Stimulated activated CD8-positive, alpha-beta memory T cell treated with anti-CD3 and anti-CD28 coated beads, Interleukin-7, amount 100 ng/mL, for 48 hours (primary cell): ENCODE data around the gene MED13L.
A peak's percentile ranks its signal among the peaks of the same experiment; 100 is the strongest.

Experiments used
- DNase-seq, 2 donors: peaks; one replicate each; pipeline ENCODE4 v3.0.0-alpha.2; 2020; ENCODE audit warnings: low read depth in 1 of 2; ENCODE audit errors: extremely low read depth in 1 of 2

MED13L gene

DNA sequence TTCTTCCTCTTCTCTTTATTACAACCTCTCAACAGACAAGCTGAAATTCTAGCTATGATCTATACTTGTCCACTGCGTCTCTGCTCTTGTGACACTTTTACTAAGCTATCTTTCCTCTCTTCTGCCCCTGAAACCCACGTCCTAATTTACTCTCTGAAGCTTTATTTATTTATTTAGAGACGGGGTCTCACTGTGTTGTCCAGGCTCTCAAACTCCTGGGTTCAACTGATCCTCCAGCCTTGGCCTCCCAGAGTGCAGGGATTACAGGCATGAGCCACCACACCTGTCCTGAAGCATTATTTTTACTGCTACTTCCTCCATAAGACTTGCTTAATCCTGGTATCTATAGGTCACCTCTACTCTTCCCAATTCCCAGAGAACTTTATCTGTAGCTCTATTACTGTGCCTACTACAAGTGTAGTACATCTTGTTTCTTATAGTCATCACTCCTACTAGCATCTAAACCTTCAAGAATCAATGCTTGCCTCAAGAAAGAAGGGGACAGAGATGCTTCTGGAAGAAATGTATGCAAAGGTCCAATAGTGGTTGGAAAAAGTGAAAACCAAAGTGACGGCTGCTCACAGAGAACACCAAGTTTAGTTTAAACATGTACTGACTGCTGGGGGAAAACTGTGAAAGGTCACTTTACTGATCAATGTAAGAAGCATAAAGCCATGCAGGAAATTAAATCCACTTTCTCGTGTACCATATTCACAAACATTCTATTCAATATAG is 61.3 kb downstream of the MED13L start:
- DNase-seq: no peak

- no peak for DNase-seq
These were observed 62.5 kb downstream of the MED13L start for GRCh38 chr12:116215023-116215422.

DNA sequence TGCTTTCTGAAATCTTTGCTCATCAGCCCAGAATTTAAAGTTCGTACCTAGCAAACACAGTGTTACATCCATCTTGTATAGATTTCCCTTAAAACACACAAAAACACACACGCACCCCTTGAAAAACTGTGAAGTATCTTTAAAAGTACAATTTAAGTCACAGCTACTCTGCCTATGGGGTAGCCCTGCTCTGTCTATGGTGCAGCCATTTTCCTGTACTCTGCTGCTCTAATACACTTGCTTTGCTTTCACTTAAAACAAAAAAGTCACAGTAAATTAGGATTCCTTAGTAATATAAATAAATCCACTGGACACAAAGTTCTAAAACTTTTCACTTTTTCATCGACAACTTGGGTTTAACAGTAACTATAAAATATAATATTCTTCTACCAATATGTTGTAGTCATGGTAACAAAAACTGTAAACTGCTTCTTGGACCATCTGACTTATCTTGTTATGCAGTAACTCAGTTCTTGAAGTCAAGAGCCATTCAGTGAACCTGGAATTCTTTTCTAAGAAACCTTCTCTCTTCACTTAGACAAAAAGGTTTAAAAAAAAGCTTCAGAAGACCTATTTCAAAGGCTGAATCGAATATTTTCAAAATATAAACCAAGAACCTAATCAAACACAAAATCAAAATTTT is 63.5 kb downstream of the MED13L start:
- DNase-seq: no peak

DNA sequence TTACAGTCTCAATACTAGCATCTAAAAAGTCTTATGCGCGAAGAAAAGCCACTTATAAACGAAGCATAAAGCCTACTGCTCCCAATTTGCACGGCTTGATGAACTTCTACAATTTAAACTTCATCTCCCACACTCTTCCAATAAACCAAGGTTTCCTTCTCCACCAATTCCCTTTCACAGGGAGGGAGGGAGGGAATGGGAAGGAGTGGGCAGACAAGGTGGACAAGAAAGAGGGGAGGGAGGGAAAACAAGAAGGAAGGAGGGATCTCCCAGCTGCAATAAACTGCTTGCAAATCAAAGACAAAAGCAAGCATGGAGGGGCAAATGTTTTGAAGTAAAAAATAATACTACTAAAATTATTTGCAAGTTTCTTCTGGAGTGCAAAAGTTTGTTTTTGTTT is 64.5 kb downstream of the MED13L start:
- no peak for DNase-seq

- no peak for DNase-seq
These were observed 66.7 kb downstream of the MED13L start for GRCh38 chr12:116210762-116211161.

- DNase-seq: no peak
These were observed 67.4 kb downstream of the MED13L start for GRCh38 chr12:116210131-116210530.

- no peak for DNase-seq
These were observed 68.0 kb downstream of the MED13L start for GRCh38 chr12:116209503-116209902.

DNA sequence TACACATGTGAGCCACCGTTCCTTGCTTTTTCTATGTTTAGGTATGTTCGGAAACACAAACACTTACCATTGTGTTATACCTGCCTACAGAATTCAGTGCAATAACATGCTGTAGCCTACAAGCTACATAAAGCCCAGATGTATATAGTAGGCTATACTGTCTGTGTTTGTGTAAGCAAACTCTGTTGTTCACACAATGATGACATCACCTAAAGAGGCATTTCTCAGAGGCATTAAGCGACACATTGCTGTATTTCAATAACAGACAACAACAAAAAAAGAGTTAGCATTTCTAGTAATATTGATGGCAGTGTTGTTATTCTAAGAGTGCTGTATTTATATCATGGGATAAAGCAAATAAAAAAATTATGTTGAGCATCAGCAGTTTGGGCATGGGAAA is 70.2 kb downstream of the MED13L start:
- no peak for DNase-seq

DNA sequence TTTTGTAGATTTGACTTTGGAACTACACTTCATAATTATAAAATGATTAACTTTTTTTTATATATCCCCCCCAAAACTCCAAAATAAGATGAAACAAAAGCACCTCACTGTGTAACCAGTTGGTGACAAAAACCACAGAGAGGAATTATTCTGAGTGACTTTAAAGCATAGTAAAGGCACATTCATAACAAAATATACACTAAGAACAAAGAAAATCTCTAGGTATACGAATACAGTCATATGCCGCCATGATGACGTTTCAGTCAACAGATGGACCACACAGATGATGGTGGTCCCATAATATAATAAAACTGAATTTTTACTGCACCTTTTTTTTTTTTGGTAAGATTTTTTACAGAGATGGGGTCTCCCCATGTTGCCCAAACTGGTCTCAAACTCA is 70.7 kb downstream of the MED13L start:
- DNase-seq: no peak

DNA sequence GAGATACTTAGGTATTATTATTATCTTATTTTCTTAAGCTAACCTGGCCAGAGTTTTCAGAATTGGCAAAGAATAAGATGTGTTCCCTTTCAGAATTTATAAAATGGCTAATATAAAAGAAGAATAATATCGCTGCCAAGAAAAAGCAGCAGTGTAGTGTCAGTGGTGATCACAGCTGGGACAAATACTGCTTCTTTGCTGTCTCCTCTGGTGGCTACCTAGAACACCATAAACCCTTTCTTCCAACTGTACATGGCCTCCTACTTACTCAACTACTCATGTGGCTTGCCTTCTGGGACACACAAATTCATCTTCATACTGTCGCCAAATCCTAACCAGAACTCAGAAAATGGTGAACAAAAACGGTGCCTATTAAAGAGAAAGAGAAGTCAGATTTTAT is 72.7 kb downstream of the MED13L start:
- DNase-seq: no peak

GRCh38 chr12:116204169-116204568 is 73.3 kb downstream of the MED13L start:
- no peak for DNase-seq

DNA sequence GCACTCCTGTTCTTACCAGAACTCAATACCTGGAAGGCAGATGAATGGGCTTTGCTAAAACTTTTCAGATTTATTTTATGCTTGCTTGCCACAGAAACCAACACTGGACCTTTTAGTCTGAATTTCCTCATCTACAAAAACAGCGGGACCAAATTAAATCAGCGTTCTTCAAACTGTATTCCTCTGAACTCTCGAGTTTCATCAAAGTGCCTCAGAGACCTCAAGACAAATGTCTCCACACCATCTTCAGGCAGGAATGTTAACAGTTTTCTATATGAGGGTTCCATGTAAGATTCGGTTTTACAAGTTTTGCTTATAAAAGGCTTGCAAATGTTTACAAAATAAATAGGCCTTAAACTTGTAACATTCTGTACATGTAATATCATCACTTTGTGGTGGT is 74.6 kb downstream of the MED13L start:
- no peak for DNase-seq

DNA sequence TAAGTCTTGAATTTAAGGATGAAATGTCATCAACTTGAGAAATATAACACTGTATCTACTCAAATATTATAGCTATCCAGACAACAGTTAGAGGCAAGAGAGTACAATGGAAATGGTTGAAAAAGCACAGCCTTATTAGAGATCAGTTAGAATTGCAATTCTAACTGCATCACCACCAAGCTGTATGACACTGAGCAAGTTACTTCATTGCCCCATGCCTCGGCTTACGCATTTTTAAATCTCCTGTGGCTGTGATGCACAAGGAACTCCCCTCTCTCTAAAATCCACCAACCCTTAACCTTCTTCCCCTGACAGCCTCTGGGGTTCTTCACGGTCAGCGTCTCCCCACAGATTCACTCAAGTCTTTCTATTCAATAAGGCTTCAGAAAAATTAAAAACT is 75.1 kb downstream of the MED13L start:
- no peak for DNase-seq

DNA sequence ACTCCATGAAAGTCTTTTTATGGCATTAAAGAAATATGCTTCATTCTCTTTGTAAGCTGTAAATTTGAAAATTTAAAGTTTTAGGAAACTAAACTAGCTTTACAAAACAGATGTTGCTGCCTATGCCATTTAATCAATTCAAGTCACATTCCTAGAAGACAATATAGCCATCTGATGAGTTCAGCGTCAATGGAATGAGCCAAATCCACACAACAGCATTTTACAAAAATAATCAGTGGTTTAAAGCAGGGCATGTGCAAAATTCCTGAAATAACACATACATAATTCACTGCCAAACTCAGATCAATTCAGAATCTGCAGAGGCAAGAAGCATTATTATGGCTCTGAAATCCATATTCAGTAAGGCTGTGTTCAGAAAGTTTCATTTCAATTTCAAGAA is 75.6 kb downstream of the MED13L start:
- no peak for DNase-seq

GRCh38 chr12:116201359-116201758 is 76.1 kb downstream of the MED13L start:
- DNase-seq: no peak

DNA sequence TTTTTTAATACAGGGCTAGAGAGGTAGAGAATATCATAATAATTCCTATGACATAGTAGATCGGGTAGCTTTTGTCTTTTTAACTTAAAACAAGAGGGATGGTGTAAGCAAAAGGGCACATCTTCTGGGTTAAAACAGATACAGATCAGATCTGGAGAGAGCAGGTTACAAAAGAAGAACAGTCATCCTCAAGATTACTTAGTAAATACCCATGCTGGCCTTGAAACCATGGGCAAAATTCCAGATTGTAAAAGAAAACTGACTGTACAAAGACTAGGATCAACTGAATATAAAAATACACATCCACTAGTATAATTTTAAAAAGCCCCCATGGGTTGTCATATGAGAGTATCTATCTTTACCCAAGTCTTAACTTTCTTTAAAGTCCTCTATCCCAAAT is 76.7 kb downstream of the MED13L start:
- DNase-seq: no peak

DNA sequence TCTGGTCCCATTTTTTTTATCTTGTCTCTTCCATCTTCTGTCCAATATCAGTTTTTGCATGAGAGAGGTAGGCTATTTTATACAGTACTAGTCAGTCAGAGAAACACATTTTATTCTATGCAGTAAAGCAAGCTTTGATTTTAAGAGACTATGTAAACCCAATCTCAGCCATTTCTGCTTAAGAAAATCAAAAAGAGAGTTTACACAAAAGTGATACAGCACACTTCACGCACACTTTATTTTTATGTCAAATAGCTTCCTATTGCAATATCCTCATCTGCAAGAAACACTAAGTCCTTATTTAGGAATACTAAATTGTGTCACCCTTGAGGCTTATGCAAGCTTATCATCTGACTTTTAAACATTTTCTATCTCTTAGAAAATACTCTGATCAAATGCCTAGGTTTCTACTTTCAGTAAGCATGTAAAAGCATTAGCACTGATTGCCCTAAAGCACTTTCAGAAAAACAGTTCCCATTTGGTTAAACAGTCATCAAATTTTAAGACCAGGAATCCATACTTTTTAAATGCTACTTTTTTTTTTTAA is 78.3 kb downstream of the MED13L start:
- no peak for DNase-seq

DNA sequence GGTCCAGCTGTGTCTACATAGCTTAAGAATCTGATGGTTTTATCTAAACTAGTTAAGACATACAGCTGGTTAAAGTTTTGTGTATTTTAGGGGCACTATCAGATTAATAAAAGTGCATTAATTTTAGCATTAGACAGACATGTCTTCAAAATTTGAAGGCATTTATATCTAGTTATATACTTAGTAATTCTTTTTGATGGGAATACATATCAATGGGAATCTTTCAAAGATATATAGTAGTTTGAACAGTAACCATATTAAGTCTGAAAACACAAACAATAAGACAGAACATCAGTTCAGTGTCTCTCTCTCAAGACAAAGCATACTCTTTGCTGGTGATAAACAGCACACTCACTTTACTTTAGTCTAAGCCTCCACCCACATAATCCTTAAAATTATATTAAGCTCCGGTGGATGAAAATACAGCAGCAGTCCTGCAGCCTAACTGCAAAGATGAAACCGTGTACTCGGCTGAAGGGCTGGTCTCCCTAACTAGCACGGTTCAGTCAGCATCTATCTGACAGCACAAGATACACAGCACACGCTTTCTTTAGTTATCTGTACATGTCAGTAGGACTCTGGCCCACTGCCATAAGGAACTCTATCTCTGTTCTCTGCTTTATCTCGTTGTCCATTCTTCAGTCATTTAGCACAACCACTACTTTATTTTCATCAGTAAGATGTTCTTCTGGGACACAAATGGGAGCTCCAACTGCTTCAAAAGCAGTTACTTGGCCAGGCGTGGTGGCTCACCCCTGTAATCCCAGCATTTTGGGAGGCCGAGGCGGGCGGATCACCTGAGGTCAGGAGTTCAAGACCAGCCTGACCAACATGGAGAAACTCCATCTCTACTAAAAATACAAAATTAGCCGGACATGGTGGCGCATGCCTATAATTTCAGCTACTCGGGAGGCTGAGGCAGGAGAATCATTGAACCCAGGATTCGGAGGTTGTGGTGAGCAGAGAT is 80.5 kb downstream of the MED13L start:
- no peak for DNase-seq

DNA sequence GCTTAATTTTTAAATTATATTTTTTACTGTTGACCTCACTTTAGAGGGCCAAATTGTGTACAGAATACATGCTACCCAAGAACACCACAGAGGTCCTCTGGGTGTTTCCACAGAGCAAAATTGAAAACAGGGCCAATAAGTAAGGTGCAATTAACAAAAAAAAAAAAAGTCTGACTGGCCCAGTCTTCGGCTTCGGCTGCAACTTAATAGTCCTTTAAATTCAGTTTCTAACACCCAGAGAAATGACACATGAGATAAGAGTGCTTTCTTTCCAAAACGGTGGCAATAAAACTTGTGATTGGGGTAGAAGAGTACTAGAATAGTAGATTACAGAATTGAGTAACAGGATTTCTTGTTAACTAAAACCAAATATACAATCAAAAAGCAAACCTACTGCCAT is 81.3 kb downstream of the MED13L start:
- DNase-seq: no peak

GRCh38 chr12:116194935-116195431 is 82.5 kb downstream of the MED13L start:
- DNase-seq: peak; percentile 22 to 45

DNA sequence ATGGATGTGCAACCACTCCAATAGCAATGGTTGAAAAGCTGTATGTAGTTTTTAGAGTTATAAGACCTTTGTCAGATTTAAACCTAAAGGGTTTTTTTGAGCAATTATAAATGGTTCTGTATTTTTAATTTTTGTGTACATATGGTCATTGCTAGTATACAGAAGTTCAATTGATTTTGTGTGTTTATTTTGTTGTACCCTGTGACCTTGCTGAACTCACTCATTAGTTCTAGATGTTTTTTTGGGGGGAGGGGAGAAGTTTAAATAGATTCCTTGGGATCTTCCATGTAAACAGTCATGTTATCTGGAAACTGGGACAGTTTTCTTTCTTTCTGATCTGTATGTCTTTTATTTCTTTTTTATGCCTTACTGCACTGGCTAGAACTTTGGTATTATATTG is 87.8 kb downstream of the MED13L start:
- DNase-seq: no peak
